H7 (cell line): ENCODE results near the gene ITPKB. TPM values are rescaled to one million over a fixed set of nuclear protein-coding genes. Genes with fewer than 3 reads are reported as not detected.

Source experiments
- DNase-seq: peaks from one replicate; pipeline ENCODE4 v3.0.0; 2012
- H3K27me3 ChIP-seq: 2 replicates; pipeline ENCODE4 v1.6.0; 2011; ENCODE audit warnings: mild to moderate bottlenecking, low read length; ENCODE audit not compliant: control insufficient read depth, insufficient read depth
- H3K36me3 ChIP-seq: replicated peaks from 2 replicates; pipeline ENCODE4 v1.5.1; 2011; ENCODE audit warnings: low read length; ENCODE audit not compliant: control insufficient read depth, insufficient read depth
- H3K4me3 ChIP-seq: 2 replicates; pipeline ENCODE4 v1.5.1; 2011; ENCODE audit warnings: low read depth, mild to moderate bottlenecking, control low read depth, low read length, moderate library complexity; ENCODE audit not compliant: insufficient read depth
- total RNA-seq: library from RNA; depleted of rRNA; stranded (reverse); fragments of >200 nt; shearing (Covaris generic); gene quantifications from 2 replicates; pipeline ENCODE4 v1.2.3, GENCODE V29; 2014

The ITPKB gene
- total RNA-seq, 1 experiment from 2014 or later: 15.3 TPM

DNA sequence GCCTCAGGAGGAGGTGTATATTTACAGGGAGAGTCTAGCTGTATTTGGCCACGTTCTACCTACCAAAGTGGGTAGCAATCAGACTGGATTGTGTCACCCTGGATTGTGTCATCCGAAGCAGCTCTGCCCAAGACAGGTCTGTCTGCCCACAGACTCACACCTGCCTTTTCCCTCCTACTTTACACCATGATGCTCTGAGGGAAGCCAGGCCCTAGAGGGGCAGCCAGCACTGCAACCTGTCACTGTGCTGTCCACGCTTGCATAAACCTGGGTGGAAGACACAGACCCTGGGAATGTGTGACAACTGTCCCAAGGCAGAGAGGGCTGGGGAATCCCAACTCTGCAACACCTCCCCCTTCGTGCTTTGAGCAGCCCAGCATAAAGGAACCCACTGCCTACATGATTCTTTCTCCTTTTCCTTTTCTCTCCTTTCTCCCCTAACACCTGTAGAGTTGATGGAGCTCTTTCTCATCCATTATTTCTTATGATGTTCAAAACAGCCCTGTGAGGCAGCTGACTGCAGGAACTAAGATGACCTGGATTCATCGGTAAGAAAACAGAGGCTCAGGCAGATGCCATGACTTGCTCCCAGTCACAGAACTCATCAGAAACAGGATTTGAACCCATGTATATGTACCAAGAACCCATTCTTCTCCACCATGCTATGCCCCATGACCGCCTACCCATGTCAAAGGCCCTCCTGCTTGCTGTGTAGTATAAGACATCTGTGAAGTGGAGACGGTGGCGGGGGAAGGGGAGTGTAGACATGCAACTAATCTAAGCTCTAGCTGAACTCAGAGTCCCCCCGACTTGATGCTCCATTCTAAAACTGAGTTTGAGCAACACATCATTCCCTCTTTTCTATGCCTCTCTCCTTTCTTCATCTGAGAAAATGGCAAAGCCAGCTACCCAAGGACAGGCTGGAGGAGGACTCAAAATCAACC lies 55.9 kb downstream of the ITPKB start:
- Histone ChIP-seq H3K27me3 (peaks cover 20% of the 10 kb centered on the region), H3K36me3 (no peaks in the 10 kb centered on the region), H3K4me3 (no peak overlapping the region)
- no peak for DNase-seq

GRCh38 chr1:226681652-226682493 lies 57.2 kb downstream of the ITPKB start:
- H3K4me3 ChIP-seq: no peak overlapping the region
- no peak for DNase-seq
- H3K27me3 ChIP-seq: peaks cover 20% of the 10 kb centered on the region
- no peaks in the 10 kb centered on the region for H3K36me3 ChIP-seq

DNA sequence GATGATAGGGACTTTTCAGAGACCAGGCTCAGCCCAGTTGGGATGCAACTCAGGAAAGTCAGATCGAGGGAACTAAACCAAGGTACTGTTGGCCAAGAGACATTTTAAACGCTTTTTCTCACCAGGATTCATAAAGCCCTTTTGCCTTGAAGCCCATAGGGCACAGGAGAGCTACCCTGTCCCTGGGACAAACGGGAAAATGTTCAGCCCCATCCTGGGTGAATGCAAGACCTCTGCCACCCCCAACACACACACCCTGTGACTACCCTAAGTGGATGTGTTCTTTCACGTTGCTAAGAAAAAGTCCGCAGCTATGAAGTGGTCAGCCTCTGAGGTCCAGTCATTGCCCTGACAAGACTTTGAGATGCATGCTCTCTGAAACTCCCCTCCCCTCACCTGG lies 58.4 kb downstream of the ITPKB start:
- peaks cover 22% of the 10 kb centered on the region for H3K27me3 ChIP-seq
- no peaks in the 10 kb centered on the region for H3K36me3 ChIP-seq
- no peak overlapping the region for H3K4me3 ChIP-seq
- no peak for DNase-seq

GRCh38 chr1:226679853-226680516 lies 59.1 kb downstream of the ITPKB start:
- Histone ChIP-seq H3K27me3 (peaks cover 22% of the 10 kb centered on the region), H3K36me3 (no peaks in the 10 kb centered on the region), H3K4me3 (peak overlapping the region; percentile 39)
- DNase-seq: peak; percentile 95

DNA sequence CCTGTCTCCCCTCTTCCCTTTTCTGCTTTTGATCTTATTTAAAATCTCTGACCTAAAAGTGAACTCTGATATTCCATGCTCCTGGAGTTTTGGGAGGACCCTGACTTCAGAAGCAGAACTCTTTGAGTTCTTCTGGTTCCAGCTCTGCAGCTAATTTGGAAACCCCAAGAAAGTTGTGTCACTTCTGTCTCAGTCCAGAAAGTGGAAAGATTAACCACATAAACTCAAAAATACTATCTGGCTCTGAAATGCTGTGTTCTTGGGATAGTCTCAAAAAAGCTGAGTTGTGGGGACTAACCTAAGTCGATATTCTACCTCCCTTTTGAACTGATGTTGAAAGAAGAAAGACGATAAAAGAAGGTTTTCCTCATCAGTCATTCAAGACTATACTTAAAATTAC lies 59.8 kb downstream of the ITPKB start:
- Histone ChIP-seq H3K36me3 (no peaks in the 10 kb centered on the region), H3K4me3 (no peak overlapping the region), H3K27me3 (peaks cover 22% of the 10 kb centered on the region)
- no peak for DNase-seq

DNA sequence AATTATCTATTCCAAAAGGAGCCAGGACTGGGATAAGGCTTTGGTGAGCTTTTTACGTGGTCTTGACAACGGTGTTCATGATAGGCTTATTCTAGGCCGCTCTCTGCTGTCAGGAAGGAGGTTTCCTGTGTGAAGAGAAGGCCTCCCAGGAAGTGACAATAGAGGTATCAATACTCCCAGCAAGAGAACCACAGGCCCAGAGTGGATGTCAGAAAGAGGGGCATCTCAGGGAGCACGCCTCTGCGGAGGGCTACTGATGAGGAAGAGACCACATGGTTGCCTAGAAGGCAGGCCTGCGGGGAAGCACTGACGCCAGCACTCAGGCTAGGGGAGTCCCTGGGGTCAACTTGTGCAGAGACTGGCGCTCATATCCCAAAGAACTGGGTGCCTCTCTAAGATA lies 60.4 kb downstream of the ITPKB start:
- Histone ChIP-seq H3K4me3 (no peak overlapping the region), H3K36me3 (no peaks in the 10 kb centered on the region), H3K27me3 (peaks cover 22% of the 10 kb centered on the region)
- no peak for DNase-seq

DNA sequence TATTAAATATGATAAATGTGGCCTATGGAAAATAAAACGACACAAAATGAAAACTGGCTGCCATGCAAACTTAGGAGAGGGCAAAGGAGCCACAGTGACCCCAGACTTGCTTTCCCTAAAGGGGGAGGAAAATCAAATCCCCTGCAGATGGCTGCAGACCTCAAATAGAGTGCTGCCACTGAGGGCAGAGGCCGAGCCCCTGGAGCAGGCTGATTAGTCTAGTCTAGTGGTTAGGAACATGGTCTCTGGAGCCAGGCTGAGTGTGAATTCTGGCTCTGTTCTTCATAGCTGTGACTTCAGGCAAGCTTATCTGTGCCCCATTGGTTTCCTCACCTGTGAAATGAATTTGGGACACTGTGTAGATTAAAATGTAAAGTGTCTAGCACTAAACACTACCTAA lies 60.8 kb downstream of the ITPKB start:
- peaks cover 22% of the 10 kb centered on the region for H3K27me3 ChIP-seq
- H3K36me3 ChIP-seq: no peaks in the 10 kb centered on the region
- no peak for DNase-seq
- no peak overlapping the region for H3K4me3 ChIP-seq

GRCh38 chr1:226677027-226678020 lies 61.8 kb downstream of the ITPKB start:
- DNase-seq: no peak
- Histone ChIP-seq H3K4me3 (no peak overlapping the region), H3K36me3 (no peaks in the 10 kb centered on the region), H3K27me3 (peaks cover 20% of the 10 kb centered on the region)

- no peak for DNase-seq
- H3K4me3 ChIP-seq: no peak overlapping the region
- peaks cover 14% of the 10 kb centered on the region for H3K27me3 ChIP-seq
- H3K36me3 ChIP-seq: no peaks in the 10 kb centered on the region
Observed at GRCh38 chr1:226676381-226676780, 62.7 kb downstream of the ITPKB start.

DNA sequence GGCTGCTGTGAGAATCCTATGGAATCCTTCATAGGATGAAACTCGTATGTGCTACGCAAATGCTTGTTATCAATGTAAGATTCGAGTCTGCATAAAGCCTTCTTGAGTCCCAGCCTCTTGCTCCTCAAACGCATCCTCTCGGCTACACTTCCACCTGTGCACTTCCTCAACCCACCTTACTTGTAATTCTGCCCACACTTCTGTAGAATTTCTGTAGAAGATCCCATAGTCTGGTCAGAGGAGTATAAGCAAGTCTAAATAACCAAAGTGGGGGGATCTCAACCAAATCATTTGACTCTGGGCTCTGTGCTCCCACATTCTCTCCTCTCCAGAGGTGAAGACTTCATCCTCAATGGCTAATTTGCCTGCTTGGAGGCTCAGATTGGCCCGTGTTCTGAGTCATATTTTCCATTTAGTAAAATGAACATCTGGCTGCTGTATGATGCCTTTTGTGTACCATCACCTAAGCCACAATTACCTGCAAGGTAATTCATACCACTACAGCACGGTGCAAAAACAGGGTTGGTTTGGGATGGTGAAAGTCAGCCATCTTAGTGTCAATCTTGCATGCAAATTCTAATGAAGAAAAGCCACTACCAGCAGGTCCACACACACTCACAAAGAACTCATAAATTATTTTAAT lies 63.2 kb downstream of the ITPKB start:
- Histone ChIP-seq H3K36me3 (no peaks in the 10 kb centered on the region), H3K27me3 (peaks cover 10% of the 10 kb centered on the region; the same call in 1 of the 2 replicates), H3K4me3 (no peak overlapping the region)
- no peak for DNase-seq

DNA sequence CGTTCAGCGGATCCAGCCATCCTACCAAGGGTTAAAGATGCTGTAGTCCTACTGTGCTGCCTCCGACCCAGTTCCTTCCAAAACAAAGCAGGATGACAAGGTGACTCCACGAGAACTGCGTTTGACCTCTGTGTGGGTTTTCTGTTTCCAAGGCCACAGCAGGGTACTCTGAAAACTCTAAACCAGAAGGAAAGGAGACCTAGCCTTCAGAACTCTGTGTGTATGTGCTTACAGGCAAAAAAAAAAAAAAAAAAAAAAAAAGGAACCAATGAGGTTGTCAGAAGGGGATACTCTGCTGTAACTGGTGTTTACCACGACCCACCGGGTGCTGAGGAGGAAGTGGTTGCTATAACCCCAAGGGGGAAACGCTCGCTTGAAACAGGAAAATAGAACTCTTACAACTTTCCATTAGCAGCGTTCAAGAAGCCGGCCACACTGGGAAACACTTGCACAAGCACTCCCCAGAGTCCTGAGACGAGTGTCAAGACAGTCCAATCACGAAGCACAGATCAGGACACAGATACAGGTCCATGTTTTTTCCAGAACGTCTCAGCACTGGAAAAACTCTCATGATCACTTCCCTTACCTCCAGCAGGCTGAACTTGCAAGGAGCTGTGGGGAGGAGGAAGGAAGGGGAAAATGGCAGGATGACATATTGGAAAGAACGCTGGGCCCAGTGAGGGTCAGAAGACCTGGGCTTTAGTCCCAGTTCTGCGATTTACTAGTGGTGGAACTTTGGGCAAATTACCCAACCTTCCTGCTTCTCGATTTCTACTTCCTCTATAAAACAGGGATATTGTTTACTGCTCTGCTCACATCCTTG lies 64.0 kb downstream of the ITPKB start:
- no peak for DNase-seq

DNA sequence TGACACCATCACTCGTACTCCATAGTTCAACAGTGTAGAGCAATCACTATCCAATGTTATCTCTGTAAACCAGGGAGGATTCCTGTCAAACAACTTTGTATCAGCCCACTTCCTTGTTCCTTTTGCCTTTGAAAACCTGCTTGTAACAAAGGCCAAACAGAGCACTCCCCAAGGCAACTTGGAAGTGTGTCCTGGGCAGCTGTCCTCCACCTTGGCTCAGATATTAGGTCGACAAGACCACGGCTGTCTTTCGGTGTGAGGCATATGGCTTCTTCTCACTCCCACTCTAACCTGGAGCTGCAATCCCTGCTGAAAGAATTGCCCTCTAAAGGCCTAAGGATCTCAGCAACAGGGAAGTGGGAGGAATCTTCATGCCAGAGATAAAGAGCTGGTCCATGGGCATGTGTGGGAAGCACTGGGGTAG lies 66.7 kb downstream of the ITPKB start:
- no peak for DNase-seq
- Histone ChIP-seq H3K4me3 (no peak overlapping the region), H3K27me3 (peaks cover 1% of the 10 kb centered on the region; the same call in 1 of the 2 replicates), H3K36me3 (no peaks in the 10 kb centered on the region)

More for the DNA sequence above, 64.0 kb downstream of the ITPKB start:
- no peak overlapping the region for H3K4me3 ChIP-seq
- H3K27me3 ChIP-seq: peaks cover 10% of the 10 kb centered on the region; the same call in 1 of the 2 replicates
- no peaks in the 10 kb centered on the region for H3K36me3 ChIP-seq
